GM18873 (cell line): ENCODE measurements around the gene SLC2A4RG.

Experiments
- ATAC-seq: cut with Tn5 transposase; IDR thresholded peaks from one replicate; pipeline ENCODE4 v1.9.1; 2021; ENCODE audit warnings: mild to moderate bottlenecking, moderate library complexity, moderate number of reproducible peaks; ENCODE audit not compliant: unreplicated experiment, low FRiP score

SLC2A4RG gene

DNA sequence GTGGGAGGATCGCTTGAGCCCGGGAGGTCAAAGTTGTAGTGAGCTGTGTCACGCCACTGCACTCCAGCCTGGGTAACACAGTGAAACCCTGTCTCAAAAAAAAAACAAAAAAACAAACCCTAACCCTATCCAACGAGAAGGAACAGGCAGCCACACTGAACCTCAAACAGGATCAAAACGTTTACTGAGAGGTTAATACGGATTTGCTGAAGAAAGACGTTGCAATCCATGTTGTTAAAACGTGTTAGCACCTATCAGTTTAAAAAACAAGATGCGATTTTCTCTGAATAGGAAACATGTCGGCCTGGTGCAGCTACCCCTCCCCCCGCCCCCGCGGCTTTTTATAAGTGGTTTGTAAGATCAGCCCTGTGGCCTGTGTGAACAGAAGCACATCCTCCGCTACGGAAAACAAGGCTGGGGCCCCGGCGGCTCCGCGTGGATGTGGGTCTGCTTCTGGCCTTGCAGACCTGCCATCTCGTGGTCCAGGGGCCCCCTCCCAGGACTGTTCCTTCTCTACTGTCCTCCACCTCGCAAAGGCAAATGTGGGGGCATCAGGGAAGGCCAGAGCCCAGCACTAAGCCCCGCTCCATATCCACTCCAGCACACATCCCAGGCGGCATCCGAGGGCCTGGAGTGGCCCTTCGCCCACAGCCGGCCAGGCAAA, 11.4 kb downstream of the SLC2A4RG start:
- ATAC-seq: no peak

DNA sequence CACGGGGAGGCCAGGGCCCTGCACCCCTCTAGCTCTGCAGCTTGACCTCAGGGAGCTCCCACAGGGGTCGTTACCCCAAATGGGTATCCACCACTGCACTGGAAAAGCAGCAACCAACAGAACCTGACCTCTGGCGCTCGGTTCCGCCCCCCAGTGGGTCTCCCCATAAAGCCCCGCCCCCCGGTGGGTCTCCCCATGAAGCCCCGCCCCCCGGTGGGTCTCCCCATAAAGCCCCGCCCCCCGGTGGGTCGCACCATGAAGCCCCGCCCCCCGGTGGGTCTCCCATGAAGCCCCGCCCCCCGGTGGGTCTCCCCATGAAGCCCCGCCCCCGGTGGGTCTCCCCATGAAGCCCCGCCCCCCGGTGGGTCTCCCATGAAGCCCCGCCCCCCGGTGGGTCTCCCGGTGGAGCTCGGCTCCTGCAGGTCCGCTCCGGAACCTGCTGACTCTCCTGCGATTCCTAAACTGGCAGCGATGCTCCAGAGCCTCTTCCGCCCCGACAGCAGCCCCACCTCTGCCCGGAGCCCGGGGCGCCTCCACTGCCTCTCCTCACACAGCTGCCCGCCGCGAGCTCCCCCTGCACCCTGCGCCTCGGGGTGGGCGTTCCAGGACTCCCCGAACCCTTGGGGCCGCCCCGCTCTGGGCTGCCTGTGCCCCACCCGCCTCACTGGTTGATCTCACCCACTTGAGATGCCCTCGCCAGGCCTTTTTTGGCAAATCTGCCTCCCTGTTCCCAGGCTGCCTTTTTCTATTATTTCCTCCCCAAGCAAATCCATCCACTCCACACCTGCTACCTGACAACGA, 12.1 kb downstream of the SLC2A4RG start:
- no peak for ATAC-seq

DNA sequence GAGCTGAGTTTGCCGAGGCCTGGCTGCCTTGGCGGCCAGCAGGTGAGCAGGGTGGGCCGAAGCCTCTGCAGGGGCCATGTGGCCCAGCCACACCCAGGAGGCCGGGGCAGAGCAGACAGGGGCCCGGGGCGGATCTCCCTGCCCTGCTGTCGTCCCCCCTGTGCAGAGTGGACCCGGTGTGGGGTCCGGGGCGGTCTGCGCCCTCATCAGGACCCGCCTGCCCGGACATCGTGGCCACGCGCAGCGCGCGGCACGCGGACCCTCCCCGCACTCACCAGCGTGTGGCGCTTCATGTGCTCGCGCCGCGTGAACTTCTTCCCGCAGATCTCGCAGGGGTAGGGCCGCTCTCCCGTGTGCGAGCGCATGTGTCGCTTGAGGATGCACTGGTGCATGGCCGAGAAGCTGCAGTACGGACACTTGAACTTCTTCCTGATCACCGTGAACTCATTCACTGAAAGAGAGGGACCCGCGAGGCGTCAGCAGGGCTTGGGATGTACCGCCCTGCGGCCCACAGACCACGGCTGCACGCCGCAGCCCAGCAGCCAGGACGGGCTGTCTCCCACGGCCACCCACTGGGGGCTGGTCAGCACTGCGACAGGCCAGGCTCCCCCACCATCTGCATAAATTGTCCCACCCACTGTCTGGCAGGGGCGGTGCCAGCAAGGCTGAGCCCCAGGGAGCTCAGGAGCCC, 13.0 kb downstream of the SLC2A4RG start:
- ATAC-seq: no peak

DNA sequence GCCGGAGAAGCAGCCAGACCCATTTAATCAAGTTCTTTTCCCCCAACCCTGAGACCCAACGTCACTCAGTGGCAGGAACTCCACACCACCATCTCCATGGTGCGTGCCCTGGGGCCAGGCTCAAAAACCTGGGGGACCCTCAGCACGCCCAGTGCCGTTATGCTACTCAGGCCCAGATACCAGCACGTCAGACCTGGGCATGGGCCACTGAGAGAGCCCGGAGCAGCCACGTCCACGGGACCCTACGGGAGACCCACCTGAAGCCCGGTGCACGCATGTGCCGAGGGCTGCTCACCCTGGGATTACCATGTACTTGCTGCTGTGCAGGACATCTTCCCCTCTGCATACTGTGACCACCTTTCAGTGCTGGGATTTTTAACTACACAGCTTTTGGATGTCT, 13.8 kb downstream of the SLC2A4RG start:
- no peak for ATAC-seq

DNA sequence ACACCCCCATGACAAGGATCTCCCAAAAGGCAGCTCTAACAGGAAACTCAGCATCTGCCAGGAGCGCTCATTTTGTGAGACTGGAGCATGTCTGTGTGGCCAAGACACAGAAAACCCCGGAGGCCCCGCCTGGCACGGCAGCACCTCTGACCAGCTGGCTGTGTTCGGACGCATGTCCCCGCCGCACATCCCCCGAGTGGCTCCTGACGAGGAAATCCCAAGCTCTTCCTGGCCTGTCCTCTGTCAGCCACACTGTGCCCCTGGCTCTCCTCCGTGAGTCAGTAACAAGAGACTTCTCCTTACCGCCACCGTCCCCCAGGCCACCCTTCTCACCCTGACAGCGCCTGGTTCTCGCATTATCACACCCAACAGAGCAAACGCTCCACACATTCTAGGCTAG, 14.4 kb downstream of the SLC2A4RG start:
- ATAC-seq: no peak

DNA sequence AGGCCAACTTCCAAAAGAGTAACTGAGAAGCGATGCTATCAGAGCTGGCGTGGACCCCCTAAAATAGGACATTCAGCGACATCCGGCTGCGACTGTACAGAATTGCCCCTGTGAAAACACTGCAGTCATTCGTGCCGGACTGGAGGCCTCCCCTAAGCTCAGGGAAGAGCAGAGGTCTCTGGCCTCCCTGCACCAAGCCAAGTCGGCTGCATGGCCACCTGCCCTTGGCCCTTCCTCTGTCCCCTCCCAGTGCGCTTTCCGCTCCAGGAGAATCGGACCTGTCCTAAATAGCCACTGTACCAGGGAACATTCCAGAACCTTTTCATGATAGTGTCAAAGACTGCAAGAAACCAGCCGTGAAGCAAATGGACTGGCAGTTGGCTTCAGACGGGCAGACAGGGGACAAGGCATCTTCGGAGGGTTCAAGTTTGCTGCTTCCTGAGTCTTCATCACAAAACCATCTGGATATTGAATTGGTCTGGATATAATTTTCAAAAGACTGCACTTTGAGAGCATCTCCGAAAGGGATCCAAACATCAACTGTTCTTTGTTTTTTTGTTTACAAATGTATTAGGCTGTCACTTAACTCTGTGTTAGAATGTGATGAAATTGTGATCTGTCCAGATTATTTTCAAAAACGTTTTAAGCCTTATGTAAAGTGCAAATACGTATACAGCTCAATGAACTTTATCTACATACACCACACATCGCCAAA, 16.5 kb downstream of the SLC2A4RG start:
- no peak for ATAC-seq

DNA sequence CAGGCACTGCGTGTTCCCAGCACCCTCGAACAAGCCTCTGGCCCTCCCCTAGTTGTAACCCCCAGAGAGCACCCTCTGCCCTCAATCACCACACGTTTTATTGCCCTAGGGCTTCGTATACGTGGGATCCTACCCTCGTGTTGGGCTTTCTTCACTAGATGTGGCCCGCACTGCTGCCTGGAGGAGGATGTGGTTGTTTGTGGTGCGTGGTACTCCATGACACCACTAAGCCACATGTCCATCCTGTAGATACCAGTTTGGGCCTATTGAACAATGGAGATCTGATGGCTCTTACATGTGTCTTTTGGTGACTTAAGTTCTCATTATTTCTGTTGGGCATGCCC, 17.0 kb downstream of the SLC2A4RG start:
- no peak for ATAC-seq

DNA sequence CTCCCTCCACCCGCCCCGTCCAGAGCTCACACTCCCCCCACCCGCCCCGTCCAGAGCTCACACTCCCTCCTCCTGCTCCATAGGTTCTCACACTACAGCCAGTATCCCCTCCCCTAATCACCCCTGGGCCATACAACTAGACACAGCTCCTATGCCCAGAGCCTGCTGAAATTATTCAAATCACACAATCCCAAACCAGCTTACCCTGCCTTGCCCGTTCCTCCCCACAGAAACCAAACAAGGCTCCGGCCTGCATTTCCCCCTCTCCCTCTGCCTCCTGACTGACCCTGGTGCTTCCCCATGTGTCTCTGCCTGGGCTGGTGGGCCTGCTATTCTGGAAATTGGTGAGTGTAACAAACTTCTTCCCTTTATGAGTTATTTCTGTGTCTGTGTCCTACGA, 18.6 kb downstream of the SLC2A4RG start:
- ATAC-seq: no peak

DNA sequence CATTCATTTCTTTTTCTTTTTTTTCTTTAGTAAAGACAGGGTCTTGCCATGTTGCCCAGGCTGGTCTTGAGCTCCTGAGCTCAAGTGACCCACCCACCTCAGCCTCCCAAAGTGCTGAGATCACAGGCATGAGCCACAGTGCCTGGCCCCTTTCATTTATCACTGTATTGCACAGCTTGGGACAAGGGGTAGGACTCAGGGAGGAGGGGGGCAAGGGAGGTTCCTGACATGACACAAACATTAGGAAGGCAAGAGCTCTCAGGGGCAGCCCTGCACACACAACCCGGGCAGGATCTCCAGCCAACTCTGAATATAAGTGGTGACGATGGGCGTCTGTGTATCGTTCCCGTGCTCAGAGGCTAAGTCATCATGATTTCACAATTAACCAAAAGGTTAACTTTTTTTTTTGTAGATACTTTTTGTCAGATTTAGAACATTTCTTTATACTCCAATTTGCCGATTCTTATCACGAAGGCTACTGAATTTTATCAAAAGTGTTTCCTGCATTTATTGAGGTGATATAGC, 19.9 kb downstream of the SLC2A4RG start:
- ATAC-seq: no peak

DNA sequence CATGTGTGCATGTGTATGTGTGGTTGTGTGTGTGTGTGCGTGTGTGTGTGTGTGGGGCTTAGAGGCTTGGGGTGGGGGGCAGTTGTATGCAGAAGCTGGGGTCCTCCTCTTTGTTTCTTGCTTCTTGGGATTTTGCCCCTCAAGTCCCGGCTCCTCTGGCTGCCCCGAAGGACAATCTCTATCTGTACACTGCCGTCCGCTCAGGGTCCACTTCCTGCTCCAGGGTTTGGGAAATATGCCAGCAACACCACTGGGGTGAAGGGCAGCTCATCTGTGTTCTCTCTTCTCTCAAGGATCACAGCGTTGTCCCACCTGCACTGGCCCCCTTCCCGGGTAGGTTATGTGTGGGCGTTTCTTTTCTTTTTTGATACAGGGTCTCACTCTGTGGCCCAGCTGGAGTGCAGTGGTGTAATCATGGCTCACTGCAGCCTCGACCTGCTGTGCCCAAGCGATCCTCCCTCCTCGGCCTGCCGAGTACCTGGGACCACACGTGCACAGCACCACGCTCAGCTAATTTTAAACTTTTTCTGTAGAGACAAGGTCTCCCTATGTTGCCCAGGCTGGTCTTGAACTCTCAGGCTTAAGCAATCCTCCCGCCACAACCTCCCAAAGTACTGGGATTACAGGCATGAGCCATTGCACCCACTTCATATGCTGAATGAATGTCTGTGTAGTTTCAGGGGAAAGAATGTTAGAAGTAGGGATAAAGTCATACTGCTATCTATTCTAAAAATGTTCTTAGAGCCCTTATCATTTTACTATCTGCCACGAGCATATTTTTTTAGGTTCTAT, 25.7 kb downstream of the SLC2A4RG start:
- ATAC-seq: no peak

DNA sequence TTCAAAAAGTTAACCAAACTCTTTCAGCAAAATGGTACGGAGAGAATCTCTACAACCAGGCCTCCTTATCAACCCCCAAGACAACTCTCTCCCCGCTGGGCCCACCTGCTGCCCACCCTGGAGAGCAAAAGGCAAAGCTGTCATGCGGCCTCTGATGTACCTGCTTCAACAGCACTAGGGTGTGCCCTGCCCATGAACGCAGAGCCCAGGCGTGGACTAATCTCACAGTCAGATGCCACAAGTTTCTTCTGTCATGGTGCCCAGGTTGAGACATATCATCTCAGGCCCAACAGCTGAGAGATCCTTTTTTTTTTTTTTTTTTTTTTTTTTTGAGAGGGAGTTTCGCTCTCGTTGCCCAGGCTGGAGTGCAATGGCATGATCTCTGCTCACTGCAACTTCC, 26.3 kb downstream of the SLC2A4RG start:
- ATAC-seq: no peak

DNA sequence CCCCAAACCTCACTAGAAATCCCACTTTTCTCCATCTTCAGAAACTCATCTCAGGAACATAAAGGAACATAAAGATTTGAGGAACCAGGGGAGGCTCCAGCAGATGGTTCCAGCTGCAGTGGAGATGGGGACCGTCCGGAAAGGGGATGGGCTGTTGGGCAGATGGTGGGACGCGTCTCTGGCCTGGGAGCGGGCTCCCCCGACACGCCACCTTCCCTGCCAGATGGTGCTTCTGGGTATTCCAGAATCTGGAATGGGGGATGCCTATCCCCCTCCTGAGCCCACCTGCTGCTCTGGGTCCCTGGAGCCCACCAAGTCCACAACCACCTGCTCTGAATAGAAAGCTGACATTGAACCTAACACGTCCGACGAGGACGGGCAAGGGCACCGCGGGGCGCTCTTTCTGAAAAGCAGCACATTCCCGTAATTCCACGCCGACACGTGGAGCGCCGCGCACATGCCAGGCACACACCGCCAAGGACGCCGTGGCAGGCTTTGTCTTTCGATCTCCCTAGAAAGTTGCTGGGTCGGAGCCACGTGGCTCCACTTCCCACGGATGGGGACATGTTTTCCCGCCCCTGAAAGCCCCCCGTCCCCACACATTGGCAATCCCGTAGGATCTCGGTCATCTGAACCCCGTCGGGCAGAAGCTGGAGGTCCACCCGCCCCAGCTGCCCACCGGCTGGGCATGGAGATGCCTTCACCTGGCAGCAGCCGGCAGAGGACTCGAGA, 27.3 kb downstream of the SLC2A4RG start:
- no peak for ATAC-seq

DNA sequence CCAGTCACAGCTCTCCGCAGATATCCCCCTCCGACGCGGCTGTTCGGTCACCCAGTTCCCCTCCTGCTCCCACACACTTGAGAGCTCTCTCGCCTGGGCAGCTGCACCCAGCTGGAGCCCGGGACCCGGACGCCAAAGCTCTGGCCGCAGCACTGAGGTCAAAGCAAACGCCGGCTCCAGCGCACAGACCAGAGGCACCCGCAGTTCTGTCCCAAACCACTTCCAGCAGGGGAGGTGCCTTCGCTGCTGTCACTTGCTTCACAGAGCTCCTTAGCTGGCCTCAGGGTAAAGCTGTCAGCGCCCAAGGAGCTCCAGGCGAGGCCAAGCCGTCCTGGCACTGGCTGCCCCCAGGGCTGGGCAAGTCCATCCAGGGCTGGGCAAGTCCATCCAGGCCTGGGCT, 27.9 kb downstream of the SLC2A4RG start:
- no peak for ATAC-seq

DNA sequence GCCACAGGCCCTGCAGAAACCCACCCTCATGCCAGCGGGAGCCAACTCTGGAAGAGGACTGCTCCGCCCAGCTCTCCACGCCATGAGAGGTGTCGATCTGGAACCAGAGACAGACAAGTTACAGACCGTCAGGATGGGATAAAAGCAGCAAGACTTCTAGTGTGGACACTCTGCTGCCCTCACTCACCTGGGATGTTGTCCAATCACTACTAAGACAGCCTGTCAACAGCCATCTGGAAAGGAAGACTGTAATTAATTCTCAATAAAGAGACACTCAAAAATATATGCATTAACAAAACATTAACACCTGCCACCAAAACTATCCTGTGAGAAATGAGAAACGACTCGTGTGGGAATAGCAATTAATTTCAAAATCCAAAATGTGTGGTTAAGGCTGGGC, 28.3 kb downstream of the SLC2A4RG start:
- ATAC-seq: no peak

DNA sequence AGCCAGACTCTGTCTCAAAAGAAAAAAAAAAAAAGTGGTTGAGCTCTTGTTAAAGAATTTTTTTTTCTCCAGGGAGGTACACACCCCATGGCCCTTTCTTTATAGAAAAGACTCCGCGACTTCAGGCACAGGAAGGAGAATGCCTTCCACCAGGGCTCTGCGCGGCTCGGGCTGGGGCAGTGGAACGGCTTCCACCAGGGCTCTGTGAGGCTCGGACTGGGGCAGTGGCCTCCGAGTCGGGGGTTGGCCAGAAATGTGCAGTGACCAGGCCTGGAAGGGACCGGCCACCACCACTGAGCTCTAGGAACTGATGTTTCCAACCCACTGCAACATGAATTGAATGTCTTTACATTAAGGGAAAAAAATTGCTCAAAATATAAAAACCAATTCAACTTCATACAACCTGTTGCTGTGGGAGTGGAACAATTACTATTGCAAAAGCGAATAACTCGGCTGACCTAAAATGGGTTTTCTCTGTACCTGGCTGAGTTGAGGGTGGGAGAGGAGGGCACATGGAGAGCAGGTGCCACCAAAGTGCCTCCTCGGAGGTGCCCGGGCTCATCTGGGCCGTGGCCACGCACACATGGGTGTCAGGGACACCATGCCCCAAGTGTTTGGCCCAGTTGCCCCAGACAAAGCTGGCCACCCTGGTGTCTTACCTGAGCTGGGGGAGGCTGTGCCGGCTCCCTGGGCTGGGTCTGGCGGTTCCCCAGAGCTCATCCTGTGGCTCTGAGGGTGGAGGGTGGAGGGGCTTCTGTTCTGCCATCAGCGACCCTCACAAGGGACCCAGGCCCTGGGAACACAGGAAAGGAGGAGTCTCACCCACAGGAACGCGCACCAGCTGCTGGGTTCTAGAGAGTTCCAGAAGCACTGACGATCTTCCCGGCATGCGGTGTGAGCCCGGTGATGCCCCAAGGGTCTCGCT, 29.3 kb downstream of the SLC2A4RG start:
- no peak for ATAC-seq

DNA sequence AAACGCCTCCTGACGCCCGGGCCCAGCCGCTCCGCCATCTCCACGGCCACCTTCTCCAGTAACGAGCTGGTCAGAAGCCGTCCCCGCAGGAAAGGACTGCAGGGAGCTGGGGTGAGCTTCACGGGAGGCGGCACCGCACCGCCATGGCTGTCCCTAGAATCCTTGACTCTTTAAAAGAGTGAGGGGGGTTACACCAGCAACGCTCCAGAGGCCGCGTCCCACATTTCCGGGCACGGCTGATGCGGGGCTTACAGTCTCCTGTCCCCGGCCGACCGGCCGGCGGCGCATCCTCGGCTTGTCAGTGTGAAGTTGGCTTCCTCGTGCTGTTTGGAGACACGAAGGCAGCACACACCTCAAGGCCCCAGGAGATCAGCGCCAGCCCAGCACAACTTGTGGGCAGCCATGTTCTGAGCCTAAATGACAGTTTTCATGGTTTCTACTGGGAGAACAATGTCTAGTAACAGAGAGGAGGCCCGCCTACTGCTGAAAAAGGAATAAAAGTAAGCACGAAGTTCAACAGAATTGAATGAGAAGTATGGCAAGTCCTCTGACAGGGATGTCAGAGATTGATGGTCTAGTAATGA, 30.4 kb downstream of the SLC2A4RG start:
- no peak for ATAC-seq

DNA sequence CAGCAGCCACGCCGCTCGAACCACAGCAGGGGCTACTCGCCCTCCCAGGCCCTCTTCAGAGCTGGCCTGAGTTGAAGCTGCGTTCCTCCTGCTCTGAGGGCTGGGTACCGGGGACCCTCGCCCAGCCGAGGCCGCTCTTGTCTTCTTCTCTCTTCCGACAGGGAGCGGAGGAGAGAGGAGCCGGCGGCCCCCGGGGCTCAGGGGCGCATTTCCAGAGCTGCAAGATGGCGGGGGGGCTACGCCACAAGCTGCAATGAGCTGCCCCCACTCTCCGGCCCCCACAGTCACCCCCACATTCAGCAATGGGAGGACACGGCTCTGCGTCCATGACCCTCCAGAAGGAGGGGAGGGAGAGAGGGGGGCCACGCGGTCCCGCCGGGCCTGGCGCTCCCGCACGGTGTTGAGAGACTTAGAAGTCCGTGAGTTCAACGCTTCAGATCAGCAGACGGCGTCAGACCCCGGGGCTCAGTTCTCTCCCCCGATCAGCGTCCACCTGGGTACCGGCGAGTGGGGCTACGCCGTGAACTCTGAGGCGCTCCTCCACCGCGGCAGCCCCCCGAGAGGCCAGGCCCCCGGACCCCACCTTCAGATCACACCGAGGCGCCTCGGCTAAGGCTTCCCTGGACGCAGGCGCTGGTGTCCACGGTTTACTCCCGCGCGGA, 31.6 kb downstream of the SLC2A4RG start:
- no peak for ATAC-seq
